GM10266 (cell line): Measurements from ENCODE around the gene SMC5.

Experiments used
- DNase-seq: peaks from one replicate; pipeline ENCODE4 v3.0.0; 2012; ENCODE audit errors: extremely low spot score
- CTCF ChIP-seq: IDR thresholded peaks from 2 replicates; pipeline ENCODE4 v1.5.1; 2012; ENCODE audit warnings: mild to moderate bottlenecking, low read depth; ENCODE audit not compliant: control insufficient read depth, insufficient read depth; ENCODE audit errors: missing control alignments

SMC5 gene

GRCh38 chr9:70262366-70262765 is 3.6 kb downstream of the SMC5 start:
- DNase-seq: no peak
- TF ChIP-seq CTCF: no peak

DNA sequence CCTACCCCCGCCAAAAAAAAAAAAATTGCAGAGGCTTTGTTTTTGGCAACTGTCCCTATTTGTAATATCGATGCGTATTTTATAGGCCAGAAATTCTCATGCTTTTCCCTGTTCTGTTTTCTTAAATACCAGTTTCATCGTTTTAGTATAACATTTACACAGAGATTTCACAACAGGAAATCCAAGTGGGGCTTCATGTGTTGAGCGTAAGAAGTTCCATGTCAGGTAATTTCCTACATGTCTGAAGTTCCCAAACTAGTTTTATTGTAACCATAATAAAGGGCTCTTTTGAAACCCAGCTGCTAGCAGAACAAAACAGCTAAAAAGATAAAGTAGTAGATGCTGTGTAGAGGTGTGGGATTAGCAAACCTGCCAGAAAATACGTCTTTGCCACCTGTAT is 4.2 kb downstream of the SMC5 start:
- DNase-seq: no peak
- no peak for TF ChIP-seq CTCF

DNA sequence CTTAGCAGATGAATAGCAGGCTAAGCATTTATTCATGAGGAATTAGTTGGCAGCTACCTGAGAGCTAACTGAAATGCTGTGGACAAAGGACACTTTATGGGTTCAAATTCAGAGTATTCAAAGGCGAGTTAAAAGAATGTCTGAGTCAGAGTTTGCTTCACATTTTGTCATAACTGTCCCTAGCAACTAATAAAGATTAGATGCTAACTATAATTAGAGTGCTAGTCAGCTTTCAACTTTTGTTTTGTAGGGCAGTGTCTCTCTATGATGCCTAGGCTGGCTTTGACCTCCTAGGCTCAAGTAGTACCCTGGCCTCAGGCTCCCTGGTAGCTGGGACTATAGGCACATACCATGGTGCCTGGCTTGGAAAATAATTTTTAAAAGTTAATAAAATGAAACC is 4.6 kb downstream of the SMC5 start:
- TF ChIP-seq CTCF: no peak
- no peak for DNase-seq

GRCh38 chr9:70278305-70278704 is 19.5 kb downstream of the SMC5 start:
- TF ChIP-seq CTCF: no peak
- no peak for DNase-seq

DNA sequence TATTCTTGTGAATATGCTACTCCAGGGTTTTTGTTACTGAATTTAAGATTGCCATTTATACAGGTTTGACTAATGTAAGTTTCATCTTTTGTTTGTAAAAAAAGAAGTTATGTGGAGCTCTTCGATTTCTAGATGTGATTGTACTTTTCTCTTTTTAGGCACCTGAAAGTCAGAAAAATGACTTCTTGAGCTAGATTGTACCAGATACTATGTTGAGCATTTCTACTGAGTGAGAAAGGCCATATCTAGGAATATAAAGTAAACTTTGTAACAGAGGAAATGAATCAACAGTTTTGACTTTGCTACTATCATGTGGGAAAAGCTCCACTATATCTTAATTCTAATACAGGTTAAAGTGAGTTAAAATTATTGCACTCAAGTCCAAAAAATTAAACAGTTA is 25.1 kb downstream of the SMC5 start:
- no peak for DNase-seq
- TF ChIP-seq CTCF: no peak

- no peak for DNase-seq
- TF ChIP-seq CTCF: no peak
Observed at GRCh38 chr9:70285246-70285645, 26.5 kb downstream of the SMC5 start.

- DNase-seq: no peak
- TF ChIP-seq CTCF: no peak
Observed at GRCh38 chr9:70285981-70286598, 27.3 kb downstream of the SMC5 start.
